H9 (cell line): Measurements from ENCODE around the gene CACFD1. TPM values are rescaled to one million over a fixed set of nuclear protein-coding genes. Genes with fewer than 3 reads are reported as not detected.

Experiments used
- DNase-seq: peaks from one replicate; pipeline ENCODE4 v3.0.0-alpha.2; 2017
- H2AFZ ChIP-seq: one replicate; pipeline ENCODE4 v1.6.1; 2013; ENCODE audit warnings: mild to moderate bottlenecking, low read length, control low read depth, moderate library complexity
- H2AK5ac ChIP-seq: 2 replicates; pipeline ENCODE4 v1.6.1; 2013; ENCODE audit warnings: low read length, control low read depth, mixed read lengths; ENCODE audit not compliant: insufficient read length
- H2BK120ac ChIP-seq: one replicate; pipeline ENCODE4 v1.6.1; 2013; ENCODE audit warnings: low read depth, mild to moderate bottlenecking, low read length, control low read depth, inconsistent platforms; ENCODE audit not compliant: poor library complexity, severe bottlenecking
- H2BK12ac ChIP-seq: 2 replicates; pipeline ENCODE4 v1.6.1; 2013; ENCODE audit warnings: low read length, control low read depth, mixed read lengths, low read depth; ENCODE audit not compliant: insufficient read length
- H2BK15ac ChIP-seq: 2 replicates; pipeline ENCODE4 v1.6.1; 2013; ENCODE audit warnings: low read depth, low read length, control low read depth
- H2BK20ac ChIP-seq: one replicate; pipeline ENCODE4 v1.6.1; 2013; ENCODE audit warnings: low read depth, mild to moderate bottlenecking, low read length, control low read depth, inconsistent platforms; ENCODE audit not compliant: poor library complexity, severe bottlenecking
- H2BK5ac ChIP-seq: 2 replicates; pipeline ENCODE4 v1.6.1; 2013; ENCODE audit warnings: low read length, control low read depth, mixed read lengths; ENCODE audit not compliant: insufficient read length
- H3K14ac ChIP-seq: 2 replicates; pipeline ENCODE4 v1.6.1; 2013; ENCODE audit warnings: low read length, control low read depth; ENCODE audit not compliant: insufficient read depth
- H3K18ac ChIP-seq: 2 replicates; pipeline ENCODE4 v1.6.1; 2013; ENCODE audit warnings: low read depth, mild to moderate bottlenecking, mixed read lengths, low read length, control low read depth; ENCODE audit not compliant: insufficient read length
- H3K23ac ChIP-seq: 2 replicates; pipeline ENCODE4 v1.6.1; 2013; ENCODE audit warnings: low read length, control low read depth, mixed read lengths, low read depth; ENCODE audit not compliant: insufficient read length
- H3K23me2 ChIP-seq: 2 replicates; pipeline ENCODE4 v1.6.1; 2013; ENCODE audit warnings: low read depth, mild to moderate bottlenecking, mixed read lengths, low read length, control low read depth; ENCODE audit not compliant: insufficient read length, poor library complexity, severe bottlenecking
- H3K27ac ChIP-seq: 2 replicates; pipeline ENCODE4 v1.5.1; 2013; ENCODE audit warnings: low read length, control low read depth, mixed read lengths, low read depth; ENCODE audit not compliant: insufficient read length
- H3K27me3 ChIP-seq: 2 replicates; pipeline ENCODE4 v1.6.1; 2013; ENCODE audit warnings: low read length, control low read depth, inconsistent platforms; ENCODE audit not compliant: insufficient read depth
- H3K4ac ChIP-seq: 2 replicates; pipeline ENCODE4 v1.6.1; 2013; ENCODE audit warnings: low read depth, mild to moderate bottlenecking, control low read depth, inconsistent platforms, low read length, moderate library complexity
- H3K4me1 ChIP-seq: 2 replicates; pipeline ENCODE4 v1.6.1; 2013; ENCODE audit warnings: low read length, control low read depth, inconsistent platforms; ENCODE audit not compliant: insufficient read depth
- H3K4me2 ChIP-seq: 2 replicates; pipeline ENCODE4 v1.6.1; 2013; ENCODE audit warnings: low read length, control low read depth, mixed read lengths; ENCODE audit not compliant: insufficient read length, insufficient read depth
- H3K56ac ChIP-seq: 2 replicates; pipeline ENCODE4 v1.6.1; 2013; ENCODE audit warnings: low read depth, mild to moderate bottlenecking, mixed read lengths, low read length, control low read depth; ENCODE audit not compliant: insufficient read length
- H3K79me1 ChIP-seq: 2 replicates; pipeline ENCODE4 v1.6.1; 2013; ENCODE audit warnings: low read depth, mild to moderate bottlenecking, moderate library complexity, low read length, control low read depth, inconsistent platforms; ENCODE audit not compliant: insufficient read depth, poor library complexity, severe bottlenecking
- H3K79me2 ChIP-seq: 2 replicates; pipeline ENCODE4 v1.6.1; 2013; ENCODE audit warnings: low read length, control low read depth, inconsistent platforms; ENCODE audit not compliant: insufficient read depth
- H3K9ac ChIP-seq: 2 replicates; pipeline ENCODE4 v1.6.1; 2013; ENCODE audit warnings: low read length, control low read depth, mixed read lengths; ENCODE audit not compliant: insufficient read length; ENCODE audit errors: extremely low read depth
- H3K9me3 ChIP-seq: one replicate; pipeline ENCODE4 v1.6.1; 2013; ENCODE audit warnings: low read depth, low read length, inconsistent platforms; ENCODE audit not compliant: control insufficient read depth
- H3T11ph ChIP-seq: one replicate; pipeline ENCODE4 v1.6.1; 2013; ENCODE audit warnings: mild to moderate bottlenecking, low read length, control low read depth, inconsistent platforms
- H4K20me1 ChIP-seq: one replicate; pipeline ENCODE4 v1.6.1; 2013; ENCODE audit not compliant: control insufficient read depth, insufficient read length, insufficient read depth
- H4K5ac ChIP-seq: 2 replicates; pipeline ENCODE4 v1.6.1; 2013; ENCODE audit warnings: low read depth, mild to moderate bottlenecking, mixed read lengths, low read length, control low read depth; ENCODE audit not compliant: insufficient read length
- H4K8ac ChIP-seq: replicated peaks from 2 replicates; pipeline ENCODE4 v1.6.1; 2013; ENCODE audit warnings: low read length, control low read depth, mixed read lengths, low read depth; ENCODE audit not compliant: insufficient read length
- H4K91ac ChIP-seq: 2 replicates; pipeline ENCODE4 v1.6.1; 2013; ENCODE audit warnings: low read depth, mild to moderate bottlenecking, moderate library complexity, mixed read lengths, low read length, control low read depth; ENCODE audit not compliant: insufficient read length
- H3K27ac Mint-ChIP-seq, 3 experiments: 2 replicates in 2 of 3; 3 replicates in 1 of 3; pipeline ENCODE4 v1.8.0; 2020 to 2021; ENCODE audit warnings: mixed read lengths in 3 of 3, mild to moderate bottlenecking in 1 of 3, moderate library complexity in 1 of 3
- H3K27me3 Mint-ChIP-seq: 2 replicates; pipeline ENCODE4 v1.8.0; 2021; ENCODE audit warnings: low read depth, mild to moderate bottlenecking, moderate library complexity, mixed read lengths
- H3K36me3 Mint-ChIP-seq, 3 experiments: 2 replicates in 2 of 3; 3 replicates in 1 of 3; pipeline ENCODE4 v1.8.0; 2020 to 2021; ENCODE audit warnings: low read depth in 3 of 3, mixed read lengths in 3 of 3; ENCODE audit not compliant: insufficient read depth in 1 of 3
- H3K4me1 Mint-ChIP-seq, 2 experiments: 2 replicates each; pipeline ENCODE4 v1.8.0; 2020; ENCODE audit warnings: mixed read lengths in 2 of 2
- H3K4me3 Mint-ChIP-seq, 2 experiments: 2 replicates in 1 of 2; 3 replicates in 1 of 2; pipeline ENCODE4 v1.8.0; 2020 to 2021; ENCODE audit warnings: mild to moderate bottlenecking in 2 of 2, mixed read lengths in 2 of 2, moderate library complexity in 1 of 2
- H3K9me3 Mint-ChIP-seq, 2 experiments: 2 replicates in 1 of 2; 3 replicates in 1 of 2; pipeline ENCODE4 v1.8.0; 2020; ENCODE audit warnings: mild to moderate bottlenecking in 2 of 2, mixed read lengths in 2 of 2, moderate library complexity in 1 of 2
- WGBS: extraction: QIAGEN DNeasy Blood & Tissue Kit; methylation state at CpG from one replicate; pipeline ENCODE4 v1.1.7; 2013; ENCODE audit warnings: missing lambda C conversion rate, low lambda C conversion rate, mixed read lengths; ENCODE audit not compliant: insufficient read length; ENCODE audit errors: extremely low coverage; 5-methylcytosine and 5-hydroxymethylcytosine counted together
- total RNA-seq: library from RNA; stranded (reverse); gene quantifications from 2 replicates; pipeline ENCODE4 v1.2.1, GENCODE V29; 2021
- TF ChIP-seq, protein P1 (sequence below): fragments of 200-600 bp; sonication (generic); conservative IDR thresholded peaks from 3 replicates; pipeline ENCODE4 v1.8.0; 2021; ENCODE audit warnings: antibody characterized with exemption, mild to moderate bottlenecking

CACFD1 gene
- total RNA-seq, 1 experiment from 2014 or later, result 20.0 TPM

DNA sequence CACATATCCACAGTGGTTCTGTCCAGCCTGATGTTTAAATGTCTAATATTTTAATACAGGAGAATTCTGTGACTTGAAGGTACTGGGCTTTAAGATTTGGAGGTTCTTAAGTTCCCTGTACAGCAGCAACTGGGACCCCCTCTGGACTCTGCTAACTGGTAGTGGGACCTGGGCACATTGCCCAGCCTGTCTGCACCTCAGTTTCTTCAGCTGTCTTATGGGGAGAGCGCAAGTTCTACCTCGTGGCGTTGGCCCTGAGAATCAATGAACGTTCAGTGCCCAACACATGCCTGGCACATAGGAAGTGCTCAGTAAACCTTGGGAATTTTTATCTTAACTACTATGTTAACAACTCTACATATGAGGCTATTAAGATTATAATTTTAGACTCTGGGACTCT, 17.7 kb downstream of the CACFD1 start:
- no peak overlapping the region for H2BK15ac ChIP-seq

More for the DNA sequence above, 17.7 kb downstream of the CACFD1 start:
- DNase-seq, result no peak
- Histone ChIP-seq H2BK20ac (no peak overlapping the region), H3K18ac (no peak overlapping the region), H3K27me3 (no peaks in the 10 kb centered on the region), H3K56ac (no peak overlapping the region), H3K4ac (no peak overlapping the region), H2AK5ac (no peak overlapping the region), H3K4me2 (peak overlapping the region; percentile 69), H4K91ac (no peak overlapping the region), H3K23ac (no peak overlapping the region), H2BK120ac (no peak overlapping the region), H4K20me1 (no peaks in the 10 kb centered on the region), H2BK5ac (no peak overlapping the region), H3K9me3 (no peaks in the 10 kb centered on the region), H2BK12ac (no peak overlapping the region), H2AFZ (no peak overlapping the region), H3K4me1 (0 out of 2 replicates have a peak, but pooled peaks cover 2% of the 10 kb centered on the region), H3K79me1 (no peaks in the 10 kb centered on the region), H3K14ac (no peak overlapping the region), H3K79me2 (no peaks in the 10 kb centered on the region; the same call in 1 of the 2 replicates), H3K9ac (peak overlapping the region; percentile 30), H3K27ac (no peak overlapping the region), H3K23me2 (peaks cover 13% of the 10 kb centered on the region), H4K5ac (no peak overlapping the region), H4K8ac (no peak overlapping the region), H3T11ph (no peak overlapping the region)
- peak overlapping the region; percentile 75 to 86 for H3K4me3 Mint-ChIP-seq
- H3K4me1 Mint-ChIP-seq, result peaks cover 4 to 11% of the 10 kb centered on the region in 2 experiments
- peaks cover 8 to 16% (median 9%) of the 10 kb centered on the region in 3 experiments; a peak in 5 of 7 replicates for H3K36me3 Mint-ChIP-seq
- H3K9me3 Mint-ChIP-seq, result no peaks in the 10 kb centered on the region
- no peak overlapping the region for H3K27ac Mint-ChIP-seq
- TF ChIP-seq, protein P1, sequence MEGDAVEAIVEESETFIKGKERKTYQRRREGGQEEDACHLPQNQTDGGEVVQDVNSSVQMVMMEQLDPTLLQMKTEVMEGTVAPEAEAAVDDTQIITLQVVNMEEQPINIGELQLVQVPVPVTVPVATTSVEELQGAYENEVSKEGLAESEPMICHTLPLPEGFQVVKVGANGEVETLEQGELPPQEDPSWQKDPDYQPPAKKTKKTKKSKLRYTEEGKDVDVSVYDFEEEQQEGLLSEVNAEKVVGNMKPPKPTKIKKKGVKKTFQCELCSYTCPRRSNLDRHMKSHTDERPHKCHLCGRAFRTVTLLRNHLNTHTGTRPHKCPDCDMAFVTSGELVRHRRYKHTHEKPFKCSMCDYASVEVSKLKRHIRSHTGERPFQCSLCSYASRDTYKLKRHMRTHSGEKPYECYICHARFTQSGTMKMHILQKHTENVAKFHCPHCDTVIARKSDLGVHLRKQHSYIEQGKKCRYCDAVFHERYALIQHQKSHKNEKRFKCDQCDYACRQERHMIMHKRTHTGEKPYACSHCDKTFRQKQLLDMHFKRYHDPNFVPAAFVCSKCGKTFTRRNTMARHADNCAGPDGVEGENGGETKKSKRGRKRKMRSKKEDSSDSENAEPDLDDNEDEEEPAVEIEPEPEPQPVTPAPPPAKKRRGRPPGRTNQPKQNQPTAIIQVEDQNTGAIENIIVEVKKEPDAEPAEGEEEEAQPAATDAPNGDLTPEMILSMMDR, result no peak
- no CpG with 5 or more reads among the region's 4 CpGs for WGBS
- H3K27me3 Mint-ChIP-seq, result peaks cover 13% of the 10 kb centered on the region
